Measurements from ENCODE around the gene AXDND1.

Gene AXDND1

GRCh38 chr1:179590671-179591070, 224.9 kb downstream of the AXDND1 start:
- Mint-ChIP-seq H3K4me3 (no peak overlapping the region), H3K9me3 (no peaks in the 10 kb centered on the region), H3K27me3 (ENCODE audit: low read depth) (peaks cover 41% of the 10 kb centered on the region), H3K4me1 (ENCODE audit: low read depth) (no peaks in the 10 kb centered on the region), H3K36me3 (ENCODE audit: low read depth) (no peaks in the 10 kb centered on the region), H3K27ac (no peak overlapping the region)

- H3K36me3 Mint-ChIP-seq (ENCODE audit: low read depth) = no peaks in the 10 kb centered on the region
- no peak overlapping the region for H3K4me3 Mint-ChIP-seq
- no peaks in the 10 kb centered on the region for H3K4me1 Mint-ChIP-seq (ENCODE audit: low read depth)
- H3K27ac Mint-ChIP-seq = no peak overlapping the region
- H3K27me3 Mint-ChIP-seq (ENCODE audit: low read depth) = peaks cover 37% of the 10 kb centered on the region
- no peaks in the 10 kb centered on the region for H3K9me3 Mint-ChIP-seq
Observed at GRCh38 chr1:179591253-179591591, 225.5 kb downstream of the AXDND1 start.

- no peak within 1 kb of the TSS for H3K27ac Mint-ChIP-seq
- no peaks in the 10 kb centered on the region for H3K4me1 Mint-ChIP-seq (ENCODE audit: low read depth)
- H3K4me3 Mint-ChIP-seq = no peak within 1 kb of the TSS
- H3K9me3 Mint-ChIP-seq = no peaks in the 10 kb centered on the region
- no peaks in the 10 kb centered on the region for H3K36me3 Mint-ChIP-seq (ENCODE audit: low read depth)
- H3K27me3 Mint-ChIP-seq (ENCODE audit: low read depth) = peaks cover 34% of the 10 kb centered on the region
Observed at GRCh38 chr1:179591592-179592580, 226.1 kb downstream of the AXDND1 start, which contains the start of gene TDRD5. Gene TDRD5 (plus strand): TSS chr1:179591832. CDS start chr1:179592616, 784 bp downstream.

- peaks cover 4% of the 10 kb centered on the region for H3K27me3 Mint-ChIP-seq (ENCODE audit: low read depth)
- no peak overlapping the region for H3K4me3 Mint-ChIP-seq
- H3K36me3 Mint-ChIP-seq (ENCODE audit: low read depth) = no peaks in the 10 kb centered on the region
- no peak overlapping the region for H3K27ac Mint-ChIP-seq
- H3K9me3 Mint-ChIP-seq = no peaks in the 10 kb centered on the region
- no peaks in the 10 kb centered on the region for H3K4me1 Mint-ChIP-seq (ENCODE audit: low read depth)
Observed at GRCh38 chr1:179598631-179599030, 232.9 kb downstream of the AXDND1 start.

- no peaks in the 10 kb centered on the region for H3K9me3 Mint-ChIP-seq
- no peaks in the 10 kb centered on the region for H3K4me1 Mint-ChIP-seq (ENCODE audit: low read depth)
- no peaks in the 10 kb centered on the region for H3K27me3 Mint-ChIP-seq (ENCODE audit: low read depth)
- no peak overlapping the region for H3K27ac Mint-ChIP-seq
- no peak overlapping the region for H3K4me3 Mint-ChIP-seq
- H3K36me3 Mint-ChIP-seq (ENCODE audit: low read depth) = no peaks in the 10 kb centered on the region
Observed at GRCh38 chr1:179599623-179600249, 234.0 kb downstream of the AXDND1 start.

GRCh38 chr1:179601093-179601492, 235.3 kb downstream of the AXDND1 start:
- Mint-ChIP-seq H3K9me3 (no peaks in the 10 kb centered on the region), H3K36me3 (ENCODE audit: low read depth) (no peaks in the 10 kb centered on the region), H3K27ac (no peak overlapping the region), H3K4me3 (no peak overlapping the region), H3K4me1 (ENCODE audit: low read depth) (no peaks in the 10 kb centered on the region), H3K27me3 (ENCODE audit: low read depth) (no peaks in the 10 kb centered on the region)
